Bronchial epithelial cell (primary cell): ENCODE data around the gene PTPRD. TPM values are rescaled to one million over a fixed set of nuclear protein-coding genes. Genes with fewer than 3 reads are reported as not detected.

Source experiments
- DNase-seq: peaks from one replicate; pipeline ENCODE4 v3.0.0-alpha.2; 2010; ENCODE audit warnings: low read depth
- FAIRE-seq: peaks from 2 replicates; lab custom pipeline; 2011; peaks lifted over from hg19 to GRCh38; lab: Jason Lieb, UNC
- H3K27me3 ChIP-seq: 2 replicates; pipeline ENCODE4 v1.5.1; 2011; ENCODE audit warnings: low read length; ENCODE audit not compliant: control insufficient read depth, insufficient read depth
- H3K36me3 ChIP-seq: 2 replicates; pipeline ENCODE4 v1.5.1; 2011; ENCODE audit warnings: low read length; ENCODE audit not compliant: control insufficient read depth, insufficient read depth
- H3K4me3 ChIP-seq: 2 replicates; pipeline ENCODE4 v1.5.1; 2011; ENCODE audit warnings: mild to moderate bottlenecking, low read depth, low read length, control low read depth
- total RNA-seq: library from RNA; depleted of rRNA; stranded (reverse); fragments of >200 nt; gene quantifications from 2 replicates; pipeline ENCODE4 v1.2.1, GENCODE V29; 2014
- TF ChIP-seq, protein P1 (sequence below): IDR thresholded peaks from 2 replicates; pipeline ENCODE4 v1.5.1; 2011; ENCODE audit warnings: mild to moderate bottlenecking, moderate library complexity, low read length, control low read depth, inconsistent platforms; ENCODE audit not compliant: insufficient read depth, severe bottlenecking

PTPRD gene
- total RNA-seq, 1 donor from 2014 or later = 2.9 TPM

DNA sequence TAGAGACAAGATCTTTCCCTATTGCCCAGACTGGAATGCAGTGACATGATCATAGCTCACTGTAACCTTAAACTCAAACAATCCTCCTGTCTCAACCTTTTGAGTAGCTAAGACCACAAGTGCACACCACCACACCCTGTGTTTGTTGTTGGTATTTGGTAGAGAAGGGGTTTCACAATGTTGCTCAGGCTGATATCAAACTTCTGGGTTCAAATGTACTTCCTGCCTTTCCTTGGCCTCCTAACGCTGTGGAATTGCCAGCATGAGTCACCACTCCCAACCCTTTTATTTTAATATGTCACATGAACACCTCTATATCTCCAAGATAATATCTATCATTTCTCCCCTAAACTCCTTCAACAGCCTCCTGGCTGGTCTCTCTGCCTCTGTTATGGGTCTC is 719.0 kb downstream of the PTPRD start:
- no peaks in the 10 kb centered on the region for H3K27me3 ChIP-seq
- no peaks in the 10 kb centered on the region for H3K36me3 ChIP-seq
- peak; percentile 69 for DNase-seq
- no peak overlapping the region for H3K4me3 ChIP-seq
- FAIRE-seq = no peak
- TF ChIP-seq, protein P1, sequence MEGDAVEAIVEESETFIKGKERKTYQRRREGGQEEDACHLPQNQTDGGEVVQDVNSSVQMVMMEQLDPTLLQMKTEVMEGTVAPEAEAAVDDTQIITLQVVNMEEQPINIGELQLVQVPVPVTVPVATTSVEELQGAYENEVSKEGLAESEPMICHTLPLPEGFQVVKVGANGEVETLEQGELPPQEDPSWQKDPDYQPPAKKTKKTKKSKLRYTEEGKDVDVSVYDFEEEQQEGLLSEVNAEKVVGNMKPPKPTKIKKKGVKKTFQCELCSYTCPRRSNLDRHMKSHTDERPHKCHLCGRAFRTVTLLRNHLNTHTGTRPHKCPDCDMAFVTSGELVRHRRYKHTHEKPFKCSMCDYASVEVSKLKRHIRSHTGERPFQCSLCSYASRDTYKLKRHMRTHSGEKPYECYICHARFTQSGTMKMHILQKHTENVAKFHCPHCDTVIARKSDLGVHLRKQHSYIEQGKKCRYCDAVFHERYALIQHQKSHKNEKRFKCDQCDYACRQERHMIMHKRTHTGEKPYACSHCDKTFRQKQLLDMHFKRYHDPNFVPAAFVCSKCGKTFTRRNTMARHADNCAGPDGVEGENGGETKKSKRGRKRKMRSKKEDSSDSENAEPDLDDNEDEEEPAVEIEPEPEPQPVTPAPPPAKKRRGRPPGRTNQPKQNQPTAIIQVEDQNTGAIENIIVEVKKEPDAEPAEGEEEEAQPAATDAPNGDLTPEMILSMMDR = no peak

DNA sequence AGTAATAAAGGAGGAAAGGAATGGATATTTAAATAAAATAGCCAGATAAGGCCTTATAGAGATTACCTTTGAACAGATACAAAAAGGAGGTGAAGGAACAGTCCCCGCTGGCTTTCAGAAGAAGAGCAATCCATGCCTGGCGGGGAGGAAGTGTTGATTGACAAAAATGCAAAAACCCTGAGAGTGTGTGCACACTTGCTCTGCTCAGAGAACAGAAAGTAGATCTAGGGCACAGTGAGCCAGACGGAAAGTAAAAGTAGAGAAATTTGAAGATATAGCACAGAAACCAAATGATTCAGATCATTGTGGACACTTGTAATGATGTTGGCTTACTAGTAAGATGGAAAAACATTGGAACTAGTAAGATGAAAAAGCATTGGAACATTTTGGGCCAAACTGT is 720.6 kb downstream of the PTPRD start:
- H3K36me3 ChIP-seq = no peaks in the 10 kb centered on the region
- no peak for FAIRE-seq

DNA sequence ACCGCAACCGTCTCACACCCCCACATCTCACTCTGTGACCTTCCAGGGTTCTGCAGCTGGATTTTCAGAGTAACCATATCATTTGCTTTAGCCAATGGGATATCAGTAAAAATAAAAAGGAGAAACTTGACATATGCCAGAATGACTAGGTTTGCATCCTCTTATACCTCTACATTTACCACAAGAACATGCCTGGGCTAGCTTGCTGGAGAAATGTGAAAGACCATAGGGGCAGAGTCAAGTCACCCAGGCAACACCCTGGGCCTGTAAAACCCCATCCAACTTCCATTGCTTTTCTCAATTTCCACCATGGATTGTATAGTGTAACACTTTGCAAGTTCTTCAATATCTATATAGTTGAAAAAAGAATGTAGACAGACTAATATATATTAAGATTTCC is 731.1 kb downstream of the PTPRD start:
- Histone ChIP-seq H3K36me3 (no peaks in the 10 kb centered on the region), H3K4me3 (no peak overlapping the region), H3K27me3 (no peaks in the 10 kb centered on the region)
- TF ChIP-seq, protein P1 = no peak
- DNase-seq = peak; percentile 75
- FAIRE-seq = no peak

More for the DNA sequence above, 720.6 kb downstream of the PTPRD start:
- no peak for DNase-seq
- TF ChIP-seq, protein P1 = no peak
- no peaks in the 10 kb centered on the region for H3K27me3 ChIP-seq
- H3K4me3 ChIP-seq = no peak overlapping the region

DNA sequence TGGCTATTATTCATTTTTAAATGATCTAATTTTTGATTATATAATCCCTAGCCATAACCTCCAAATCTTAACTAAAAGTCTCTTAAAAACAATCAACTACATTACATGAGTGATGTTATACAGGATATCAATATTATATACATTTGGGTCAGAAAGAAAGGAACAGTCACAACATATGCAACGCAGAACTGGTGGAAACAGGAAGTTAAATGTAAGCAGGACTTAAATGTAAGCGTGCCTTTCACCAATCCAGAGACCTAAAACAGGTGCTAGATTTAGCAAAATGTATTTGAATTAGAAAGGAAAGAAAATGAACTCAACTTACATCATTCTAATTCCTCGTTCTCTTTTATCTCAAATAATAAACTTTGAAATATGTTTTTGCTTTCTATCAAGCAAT is 738.5 kb downstream of the PTPRD start:
- H3K36me3 ChIP-seq = no peaks in the 10 kb centered on the region
- TF ChIP-seq, protein P1 = no peak
- H3K27me3 ChIP-seq = no peaks in the 10 kb centered on the region
- no peak for DNase-seq
- no peak overlapping the region for H3K4me3 ChIP-seq
- FAIRE-seq = no peak

DNA sequence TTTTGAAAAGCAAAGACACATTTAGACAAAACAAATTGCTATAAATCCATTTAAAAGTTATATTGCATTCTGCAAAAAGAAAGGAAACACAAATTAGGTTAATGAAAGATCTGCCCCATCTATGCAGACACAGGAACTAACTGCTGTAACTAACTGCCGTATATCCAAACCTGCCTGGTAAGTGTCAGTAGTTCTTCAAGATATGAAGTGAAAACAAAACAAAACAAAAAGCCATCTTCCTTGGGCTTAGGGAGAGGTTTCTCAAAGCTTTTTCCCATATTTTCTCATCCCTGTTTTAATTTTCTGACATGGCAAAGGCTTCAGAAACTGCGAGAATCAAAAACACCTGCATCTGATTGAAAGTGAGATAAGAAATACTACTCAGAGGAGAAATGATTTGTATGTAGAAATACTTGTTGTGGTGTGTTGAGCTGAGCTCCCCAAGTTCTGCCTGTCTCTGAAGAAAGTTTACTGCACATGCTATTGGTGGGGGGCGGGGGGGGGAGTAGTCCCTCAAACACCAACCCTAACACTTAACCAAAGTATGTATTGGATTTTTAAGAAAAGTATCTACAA is 750.5 kb downstream of the PTPRD start:
- Histone ChIP-seq H3K36me3 (no peaks in the 10 kb centered on the region), H3K4me3 (no peak overlapping the region), H3K27me3 (no peaks in the 10 kb centered on the region)
- FAIRE-seq (no peak), DNase-seq (no peak)
- TF ChIP-seq, protein P1 = no peak
